Dermis lymphatic vessel endothelial cell (primary cell): ENCODE results near the gene KCTD21. TPM values are rescaled to one million over a fixed set of nuclear protein-coding genes. Genes with fewer than 3 reads are reported as not detected.

ENCODE experiments used
- total RNA-seq: library from RNA; depleted of rRNA; stranded (reverse); fragments of >200 nt; gene quantifications from 2 replicates; pipeline ENCODE4 v1.2.1, GENCODE V29; 2014

The KCTD21 gene
- 4.2 and 5.4 TPM in 2 replicates for total RNA-seq

GRCh38 chr11:78188286-78189173, at the start of gene KCTD21, which contains the start of gene USP35:
TSS of gene KCTD21 (minus strand) at chr11:78188626. CDS start at chr11:78174554, 14,072 bp downstream.
TSS of gene USP35 (plus strand) at chr11:78188919. CDS start at chr11:78196246, 7,327 bp downstream.

GRCh38 chr11:78139422-78140391, 48.7 kb downstream of the KCTD21 start, which contains the start of gene ALG8:
TSS of gene ALG8 (minus strand) at chr11:78139626. CDS start at chr11:78139588, 38 bp downstream.

Other genes with a start within 250 kb of the KCTD21 start
- 27.7 and 38.4 TPM in 2 replicates for gene INTS4, start 194.0 kb downstream of the KCTD21 start, total RNA-seq
- gene KCTD14, start 165.3 kb downstream of the KCTD21 start, total RNA-seq, result 0.09 and 0.11 TPM in 2 replicates
- not detected in 2 replicates for gene THRSP, start 124.8 kb downstream of the KCTD21 start, total RNA-seq
- 68.7 and 85.0 TPM in 2 replicates for gene NDUFC2, start 108.8 kb downstream of the KCTD21 start, total RNA-seq
- gene ALG8, start 49.0 kb downstream of the KCTD21 start, total RNA-seq, result 16.1 and 22.6 TPM in 2 replicates
- gene USP35, start 293 bp upstream of the KCTD21 start, total RNA-seq, result 5.3 and 7.0 TPM in 2 replicates
- 20.0 and 20.9 TPM in 2 replicates for gene GAB2, start 229.2 kb upstream of the KCTD21 start, total RNA-seq